Activated T-cell treated with anti-CD3 and anti-CD28 coated beads, Interleukin-2, amount 50 U/mL, for 72 hours (primary cell): ENCODE results near the gene FZR1. TPM values are rescaled to one million over a fixed set of nuclear protein-coding genes. Genes with fewer than 3 reads are reported as not detected.
A peak's percentile ranks its signal among the peaks of the same experiment; 100 is the strongest.

ENCODE experiments used
- ATAC-seq, 2 donors: fragments of 150-1000 bp; cut with Tn5 transposase; replicated peaks in 1 of 2; 2 replicates each; pipeline ENCODE4 v1.10.0; 2021; ENCODE audit warnings: moderate library complexity in 2 of 2, mild to moderate bottlenecking in 1 of 2
- DNase-seq, 2 donors: peaks; one replicate each; pipeline ENCODE4 v3.0.0; 2021 to 2022; ENCODE audit warnings: mixed read lengths in 1 of 2
- H3K27ac Mint-ChIP-seq: one replicate; pipeline ENCODE4 v1.8.0; 2022; ENCODE audit warnings: mild to moderate bottlenecking, moderate library complexity, mixed read lengths
- H3K27me3 Mint-ChIP-seq: one replicate; pipeline ENCODE4 v1.8.0; 2022; ENCODE audit warnings: low read depth, mixed read lengths
- H3K36me3 Mint-ChIP-seq, 2 donors: one replicate each; pipeline ENCODE4 v1.8.0; 2022; ENCODE audit warnings: mixed read lengths in 2 of 2, mild to moderate bottlenecking in 1 of 2; ENCODE audit not compliant: insufficient read depth in 2 of 2
- H3K4me1 Mint-ChIP-seq: one replicate; pipeline ENCODE4 v1.8.0; 2022; ENCODE audit warnings: low read depth, mixed read lengths
- H3K4me3 Mint-ChIP-seq, 2 donors: one replicate each; pipeline ENCODE4 v1.8.0; 2022; ENCODE audit warnings: mild to moderate bottlenecking in 2 of 2, mixed read lengths in 2 of 2, moderate library complexity in 2 of 2
- H3K9me3 Mint-ChIP-seq, 2 donors: one replicate each; pipeline ENCODE4 v1.8.0; 2022; ENCODE audit warnings: mixed read lengths in 2 of 2
- total RNA-seq, 2 donors: library from RNA; stranded (reverse); gene quantifications; one replicate each; pipeline ENCODE4 v1.2.3, GENCODE V29; 2022

The FZR1 gene
- total RNA-seq, 2 donors from 2014 or later, result 66.2 to 85.9 TPM

GRCh38 chr19:3537438-3538240 lies 31.5 kb downstream of the FZR1 start:
- Mint-ChIP-seq H3K4me1 (no peaks in the 10 kb centered on the region), H3K36me3 (peaks cover 0 to 7% of the 10 kb centered on the region in 2 donors), H3K9me3 (no peaks in the 10 kb centered on the region), H3K27ac (peak overlapping the region; percentile 38), H3K27me3 (no peaks in the 10 kb centered on the region), H3K4me3 (no peak overlapping the region)
- ATAC-seq, result no peak
- DNase-seq, result no peak

DNA sequence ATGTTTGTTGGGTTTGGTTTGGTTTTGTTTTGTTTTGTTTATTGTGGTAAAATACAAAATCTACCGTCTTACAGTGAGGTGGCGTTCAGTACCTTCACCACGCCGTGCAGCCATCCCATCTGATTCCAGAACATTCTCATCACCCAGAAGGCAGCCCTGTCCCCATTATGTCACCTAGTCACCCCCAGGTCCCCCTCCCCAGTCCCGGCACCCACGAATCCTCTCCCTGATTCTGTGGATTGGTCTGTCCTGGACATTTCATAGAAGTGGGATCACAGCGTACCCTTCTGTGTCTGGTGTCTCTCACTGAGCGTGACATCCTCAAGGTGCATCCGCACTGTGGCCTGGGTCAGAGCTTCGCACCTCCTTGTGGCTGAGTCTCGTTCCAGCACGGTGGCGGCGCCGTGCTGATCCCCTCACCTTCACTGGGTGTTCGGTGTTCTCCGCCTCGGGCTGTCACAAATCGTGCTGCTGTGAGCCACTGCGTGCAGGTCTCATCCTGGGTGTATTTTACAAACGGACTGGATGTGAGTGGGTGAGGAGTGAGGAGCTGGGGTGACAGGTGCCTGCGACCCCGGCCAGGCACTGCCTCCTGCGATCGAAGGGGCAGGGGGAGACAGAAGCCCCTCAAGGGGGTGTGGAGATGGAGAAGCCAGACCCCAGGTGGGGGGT lies 32.3 kb downstream of the FZR1 start:
- ATAC-seq (peak in 1 of 2 donors; percentile 5), DNase-seq (no peak)
- Mint-ChIP-seq H3K36me3 (peaks cover 0 to 7% of the 10 kb centered on the region in 2 donors), H3K4me1 (no peaks in the 10 kb centered on the region), H3K4me3 (no peak overlapping the region), H3K9me3 (no peaks in the 10 kb centered on the region), H3K27ac (no peak overlapping the region), H3K27me3 (no peaks in the 10 kb centered on the region)

- ATAC-seq (peak in 1 of 2 donors; percentile 8), DNase-seq (no peak)
- Mint-ChIP-seq H3K4me1 (no peaks in the 10 kb centered on the region), H3K36me3 (peaks cover 0 to 7% of the 10 kb centered on the region in 2 donors), H3K4me3 (no peak within 1 kb of the TSS), H3K27me3 (no peaks in the 10 kb centered on the region), H3K27ac (no peak within 1 kb of the TSS), H3K9me3 (no peaks in the 10 kb centered on the region)
Measured at GRCh38 chr19:3538965-3539755, 33.0 kb downstream of the FZR1 start, which contains the start of gene TEKTIP1. Gene TEKTIP1 (plus strand): TSS chr19:3539174. CDS start chr19:3539178, 4 bp downstream.

GRCh38 chr19:3539756-3540118 lies 33.6 kb downstream of the FZR1 start:
- Mint-ChIP-seq H3K36me3 (peaks cover 0 to 5% of the 10 kb centered on the region in 2 donors), H3K27me3 (no peaks in the 10 kb centered on the region), H3K4me3 (no peak overlapping the region), H3K4me1 (no peaks in the 10 kb centered on the region), H3K27ac (no peak overlapping the region), H3K9me3 (no peaks in the 10 kb centered on the region)
- ATAC-seq (no peak), DNase-seq (no peak)

GRCh38 chr19:3543150-3544057 lies 37.3 kb downstream of the FZR1 start:
- Mint-ChIP-seq H3K9me3 (no peaks in the 10 kb centered on the region), H3K4me1 (peaks cover 12% of the 10 kb centered on the region), H3K27me3 (no peaks in the 10 kb centered on the region), H3K27ac (no peak overlapping the region), H3K4me3 (no peak overlapping the region), H3K36me3 (peaks cover 0 to 13% of the 10 kb centered on the region in 2 donors)
- ATAC-seq, result no peak
- no peak for DNase-seq

DNA sequence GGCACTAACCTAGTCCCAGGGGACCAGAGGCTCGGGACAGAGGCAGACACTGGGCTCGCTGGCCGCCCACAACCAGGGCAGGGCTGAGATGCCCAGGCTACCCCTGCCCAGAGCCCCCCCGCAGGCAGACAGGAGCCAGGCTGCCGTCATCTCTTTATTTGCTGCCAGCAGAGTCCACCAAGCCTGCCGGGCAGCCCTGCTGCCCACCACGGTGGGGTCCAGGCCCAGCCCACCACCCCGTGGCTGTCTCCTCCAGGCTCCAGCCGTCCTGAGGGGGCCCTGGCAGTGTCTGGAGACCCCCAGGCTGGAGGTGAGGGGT lies 37.9 kb downstream of the FZR1 start:
- DNase-seq (no peak), ATAC-seq (no peak)
- Mint-ChIP-seq H3K9me3 (no peaks in the 10 kb centered on the region), H3K4me3 (no peak overlapping the region), H3K4me1 (peaks cover 12% of the 10 kb centered on the region), H3K27me3 (no peaks in the 10 kb centered on the region), H3K27ac (no peak overlapping the region), H3K36me3 (peaks cover 0 to 13% of the 10 kb centered on the region in 2 donors)

DNA sequence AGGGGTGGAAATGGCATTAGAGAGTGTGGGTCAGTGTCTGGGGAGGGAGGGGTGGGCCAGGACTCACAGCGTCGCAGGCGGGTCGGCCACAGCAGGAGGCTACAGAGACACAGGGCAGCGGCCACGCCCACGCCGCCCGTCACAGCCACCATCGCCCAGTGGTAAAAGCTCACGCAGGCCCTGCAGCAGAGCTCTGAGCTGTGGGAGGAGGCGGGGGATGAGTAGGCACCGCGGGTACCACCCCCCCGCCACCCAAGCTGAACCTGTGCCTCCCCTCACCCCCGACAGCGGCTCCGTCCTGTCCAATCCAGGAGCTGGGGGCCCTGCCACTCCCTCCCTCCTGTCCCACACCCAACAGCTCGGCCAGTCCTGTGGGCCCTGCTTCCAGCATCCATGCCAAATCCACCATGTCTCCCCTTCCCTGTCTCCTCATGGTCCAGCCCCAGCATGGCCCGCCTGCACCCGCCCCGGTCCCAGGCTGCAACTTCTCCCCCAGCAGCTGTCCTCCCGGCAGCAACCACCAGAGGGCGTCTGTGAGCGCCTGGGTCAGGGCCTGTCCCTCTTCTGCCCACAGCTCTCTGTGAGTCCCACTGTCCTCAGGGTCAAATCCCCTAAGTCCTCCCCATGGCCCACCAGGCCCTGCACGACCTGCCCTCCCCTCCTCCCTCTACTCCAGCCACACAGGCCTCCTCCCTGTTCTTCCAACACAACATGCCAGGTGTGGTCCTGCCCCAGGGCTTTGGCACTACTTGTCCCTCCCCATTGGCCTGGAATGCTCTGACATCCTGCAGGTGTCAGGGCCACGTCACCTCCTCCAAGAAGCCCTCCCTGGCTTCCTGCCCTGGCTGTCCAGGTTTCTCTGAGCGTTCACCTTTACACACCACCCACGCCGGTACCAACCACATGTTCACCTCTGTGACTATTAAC lies 38.9 kb downstream of the FZR1 start:
- Mint-ChIP-seq H3K27me3 (no peaks in the 10 kb centered on the region), H3K9me3 (no peaks in the 10 kb centered on the region), H3K4me1 (peaks cover 12% of the 10 kb centered on the region), H3K27ac (no peak overlapping the region), H3K36me3 (peaks cover 0 to 8% of the 10 kb centered on the region in 2 donors), H3K4me3 (no peak overlapping the region)
- DNase-seq (peak; percentile 80 to 88), ATAC-seq (peak; percentile 68 to 77)

DNA sequence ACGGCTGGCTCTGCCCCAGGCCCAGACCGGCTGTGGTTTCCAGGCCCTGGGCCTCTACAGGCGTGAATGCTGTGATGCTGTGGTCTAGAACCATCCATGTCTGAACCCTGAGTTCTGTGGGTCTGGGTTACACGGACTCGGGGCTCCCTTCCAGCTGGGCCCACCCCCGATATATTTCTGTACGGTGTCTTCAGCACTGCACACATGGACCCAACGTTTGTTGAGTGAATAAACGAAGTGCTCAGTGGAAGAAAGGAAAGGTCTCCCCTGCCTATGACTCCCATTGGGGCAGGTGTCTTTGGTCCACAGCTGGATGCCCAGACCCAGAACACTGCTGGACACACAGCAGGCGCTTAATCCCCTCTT lies 39.5 kb downstream of the FZR1 start:
- ATAC-seq, result peak; percentile 1 to 4
- peaks cover 0 to 8% of the 10 kb centered on the region in 2 donors for H3K36me3 Mint-ChIP-seq
- H3K4me3 Mint-ChIP-seq, result no peak overlapping the region
- H3K4me1 Mint-ChIP-seq, result peaks cover 12% of the 10 kb centered on the region
- DNase-seq, result no peak
- peak overlapping the region; percentile 32 for H3K27ac Mint-ChIP-seq
- H3K27me3 Mint-ChIP-seq, result no peaks in the 10 kb centered on the region
- H3K9me3 Mint-ChIP-seq, result no peaks in the 10 kb centered on the region

DNA sequence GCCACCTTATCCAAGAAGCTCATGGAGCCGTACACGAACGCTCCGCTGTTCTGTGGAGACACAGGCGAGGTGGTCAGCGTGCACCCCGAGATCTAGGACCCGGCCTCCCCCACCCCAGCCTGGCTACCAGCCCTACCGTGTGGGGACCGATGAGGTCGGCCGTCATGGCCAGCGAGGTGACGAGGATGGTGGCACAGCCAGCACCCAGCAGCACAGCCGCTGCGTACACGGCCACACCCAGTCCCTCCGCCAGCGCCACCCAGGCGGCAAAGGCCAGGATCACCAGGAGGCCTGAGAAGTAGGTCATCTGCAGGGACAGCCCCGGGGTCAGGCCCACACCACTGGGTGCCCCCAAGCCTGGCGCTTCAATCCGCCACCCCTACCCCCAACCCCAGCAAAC lies 40.0 kb downstream of the FZR1 start:
- H3K4me1 Mint-ChIP-seq, result peaks cover 12% of the 10 kb centered on the region
- no peaks in the 10 kb centered on the region for H3K9me3 Mint-ChIP-seq
- H3K27ac Mint-ChIP-seq, result no peak overlapping the region
- H3K4me3 Mint-ChIP-seq, result no peak overlapping the region
- no peaks in the 10 kb centered on the region for H3K27me3 Mint-ChIP-seq
- peaks cover 0 to 8% of the 10 kb centered on the region in 2 donors for H3K36me3 Mint-ChIP-seq
- DNase-seq, result no peak
- ATAC-seq, result no peak

GRCh38 chr19:3547301-3547731 lies 41.2 kb downstream of the FZR1 start:
- H3K4me1 Mint-ChIP-seq, result peaks cover 12% of the 10 kb centered on the region
- ATAC-seq (peak in 1 of 2 donors; percentile 19), DNase-seq (peak; percentile 40 to 44)
- H3K36me3 Mint-ChIP-seq, result peaks cover 0 to 8% of the 10 kb centered on the region in 2 donors
- no peaks in the 10 kb centered on the region for H3K9me3 Mint-ChIP-seq
- no peak overlapping the region for H3K27ac Mint-ChIP-seq
- H3K27me3 Mint-ChIP-seq, result no peaks in the 10 kb centered on the region
- no peak overlapping the region for H3K4me3 Mint-ChIP-seq

- Mint-ChIP-seq H3K27ac (no peak overlapping the region), H3K4me3 (no peak overlapping the region)
Measured at GRCh38 chr19:3547767-3548282, 41.7 kb downstream of the FZR1 start.

More at GRCh38 chr19:3547767-3548282, 41.7 kb downstream of the FZR1 start:
- H3K36me3 Mint-ChIP-seq, result peaks cover 0 to 8% of the 10 kb centered on the region in 2 donors
- ATAC-seq, result no peak
- DNase-seq, result no peak
- peaks cover 17% of the 10 kb centered on the region for H3K4me1 Mint-ChIP-seq
- H3K27me3 Mint-ChIP-seq, result no peaks in the 10 kb centered on the region
- H3K9me3 Mint-ChIP-seq, result no peaks in the 10 kb centered on the region
